ENCODE results near the gene BAZ1B.

DNA sequence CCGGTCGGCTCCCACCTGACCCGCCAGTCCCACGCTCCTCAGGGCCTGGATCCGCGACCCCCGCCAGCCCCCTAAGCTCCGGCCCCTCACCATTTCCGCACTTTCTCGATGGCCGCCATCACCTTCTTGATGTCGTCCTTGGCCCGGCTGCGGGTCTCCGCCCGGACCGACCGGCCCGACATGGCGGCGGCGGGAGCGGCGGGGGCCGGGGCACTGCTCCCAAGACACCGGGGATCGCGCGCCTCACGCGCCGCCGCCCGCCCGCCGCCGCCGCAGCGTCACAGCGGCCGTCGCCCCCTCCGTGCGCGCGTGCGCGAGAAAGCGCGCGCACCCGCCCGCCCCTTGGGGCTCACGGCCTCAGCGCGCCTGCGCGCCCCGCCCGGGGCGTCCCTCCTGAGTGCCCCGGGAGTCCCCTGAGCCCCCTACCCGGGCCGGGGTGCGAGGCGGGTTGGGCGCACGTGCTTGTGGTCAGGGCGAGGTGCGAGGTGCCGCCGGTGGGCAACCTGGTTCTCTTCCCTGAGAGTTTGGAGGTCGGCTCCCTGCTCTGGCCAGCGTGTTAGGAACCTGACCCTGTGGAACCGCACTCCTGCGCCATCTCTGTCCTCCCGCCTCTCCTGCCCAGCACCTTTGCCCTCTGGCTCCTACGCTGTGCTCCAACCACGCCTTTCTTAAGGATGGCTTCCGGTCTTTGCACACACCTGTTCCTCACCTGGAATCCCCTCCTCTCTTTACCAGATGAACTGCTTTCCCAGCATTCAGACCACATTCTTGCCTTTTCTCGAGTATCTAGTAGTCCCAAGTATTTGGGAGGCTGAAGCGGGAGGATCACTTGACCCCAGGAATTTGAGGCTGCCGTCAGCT lies 35.5 kb upstream of the BAZ1B start, which contains the start of gene BCL7B:
- TF ChIP-seq, protein P1, sequence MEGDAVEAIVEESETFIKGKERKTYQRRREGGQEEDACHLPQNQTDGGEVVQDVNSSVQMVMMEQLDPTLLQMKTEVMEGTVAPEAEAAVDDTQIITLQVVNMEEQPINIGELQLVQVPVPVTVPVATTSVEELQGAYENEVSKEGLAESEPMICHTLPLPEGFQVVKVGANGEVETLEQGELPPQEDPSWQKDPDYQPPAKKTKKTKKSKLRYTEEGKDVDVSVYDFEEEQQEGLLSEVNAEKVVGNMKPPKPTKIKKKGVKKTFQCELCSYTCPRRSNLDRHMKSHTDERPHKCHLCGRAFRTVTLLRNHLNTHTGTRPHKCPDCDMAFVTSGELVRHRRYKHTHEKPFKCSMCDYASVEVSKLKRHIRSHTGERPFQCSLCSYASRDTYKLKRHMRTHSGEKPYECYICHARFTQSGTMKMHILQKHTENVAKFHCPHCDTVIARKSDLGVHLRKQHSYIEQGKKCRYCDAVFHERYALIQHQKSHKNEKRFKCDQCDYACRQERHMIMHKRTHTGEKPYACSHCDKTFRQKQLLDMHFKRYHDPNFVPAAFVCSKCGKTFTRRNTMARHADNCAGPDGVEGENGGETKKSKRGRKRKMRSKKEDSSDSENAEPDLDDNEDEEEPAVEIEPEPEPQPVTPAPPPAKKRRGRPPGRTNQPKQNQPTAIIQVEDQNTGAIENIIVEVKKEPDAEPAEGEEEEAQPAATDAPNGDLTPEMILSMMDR (IDR thresholded peaks at IDR 0.05) = no peak
- TF ChIP-seq POLR2AphosphoS5 (IDR thresholded peaks at IDR 0.05; ENCODE audit: low read depth, low read length) (peak; percentile 86), SIN3A (IDR thresholded peaks at IDR 0.05; ENCODE audit: borderline replicate concordance, insufficient read depth, low read depth, low read length) (no peak; the same call in 1 of the 2 replicates), TCF7L2 (IDR thresholded peaks at IDR 0.05; ENCODE audit: low read depth, low read length) (0 out of 2 replicates have a peak, but pooled peaks have one; percentile 18)
- TF ChIP-seq, protein P2, sequence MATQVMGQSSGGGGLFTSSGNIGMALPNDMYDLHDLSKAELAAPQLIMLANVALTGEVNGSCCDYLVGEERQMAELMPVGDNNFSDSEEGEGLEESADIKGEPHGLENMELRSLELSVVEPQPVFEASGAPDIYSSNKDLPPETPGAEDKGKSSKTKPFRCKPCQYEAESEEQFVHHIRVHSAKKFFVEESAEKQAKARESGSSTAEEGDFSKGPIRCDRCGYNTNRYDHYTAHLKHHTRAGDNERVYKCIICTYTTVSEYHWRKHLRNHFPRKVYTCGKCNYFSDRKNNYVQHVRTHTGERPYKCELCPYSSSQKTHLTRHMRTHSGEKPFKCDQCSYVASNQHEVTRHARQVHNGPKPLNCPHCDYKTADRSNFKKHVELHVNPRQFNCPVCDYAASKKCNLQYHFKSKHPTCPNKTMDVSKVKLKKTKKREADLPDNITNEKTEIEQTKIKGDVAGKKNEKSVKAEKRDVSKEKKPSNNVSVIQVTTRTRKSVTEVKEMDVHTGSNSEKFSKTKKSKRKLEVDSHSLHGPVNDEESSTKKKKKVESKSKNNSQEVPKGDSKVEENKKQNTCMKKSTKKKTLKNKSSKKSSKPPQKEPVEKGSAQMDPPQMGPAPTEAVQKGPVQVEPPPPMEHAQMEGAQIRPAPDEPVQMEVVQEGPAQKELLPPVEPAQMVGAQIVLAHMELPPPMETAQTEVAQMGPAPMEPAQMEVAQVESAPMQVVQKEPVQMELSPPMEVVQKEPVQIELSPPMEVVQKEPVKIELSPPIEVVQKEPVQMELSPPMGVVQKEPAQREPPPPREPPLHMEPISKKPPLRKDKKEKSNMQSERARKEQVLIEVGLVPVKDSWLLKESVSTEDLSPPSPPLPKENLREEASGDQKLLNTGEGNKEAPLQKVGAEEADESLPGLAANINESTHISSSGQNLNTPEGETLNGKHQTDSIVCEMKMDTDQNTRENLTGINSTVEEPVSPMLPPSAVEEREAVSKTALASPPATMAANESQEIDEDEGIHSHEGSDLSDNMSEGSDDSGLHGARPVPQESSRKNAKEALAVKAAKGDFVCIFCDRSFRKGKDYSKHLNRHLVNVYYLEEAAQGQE (IDR thresholded peaks at IDR 0.05; ENCODE audit: insufficient read depth in 1 of 2, low read depth in 2 of 2, low read length in 1 of 2) = 0 out of 4 replicates have a peak, but pooled peaks of 1 of the 2 experiments have one; percentile 30
